Kasumi-1 (cell line): ENCODE measurements around the gene CCDC88C.

ENCODE experiments used
- DNase-seq, 2 experiments: peaks; one replicate each; lab custom pipeline; 2025; lab: John Stamatoyannopoulos, UW

CCDC88C gene

GRCh38 chr14:91326514-91327249 lies 90.9 kb downstream of the CCDC88C start:
- DNase-seq = no peak

- DNase-seq = no peak
These were observed 92.7 kb downstream of the CCDC88C start for GRCh38 chr14:91324606-91325575.

- peak; percentile 81 to 88 for DNase-seq
These were observed 93.7 kb downstream of the CCDC88C start for GRCh38 chr14:91323671-91324605.

GRCh38 chr14:91323031-91323430 lies 94.6 kb downstream of the CCDC88C start:
- DNase-seq = no peak

GRCh38 chr14:91322623-91323022 lies 95.0 kb downstream of the CCDC88C start:
- DNase-seq = no peak

GRCh38 chr14:91321131-91321530 lies 96.5 kb downstream of the CCDC88C start:
- DNase-seq = no peak

- DNase-seq = no peak
These were observed 97.4 kb downstream of the CCDC88C start for GRCh38 chr14:91320266-91320665.

GRCh38 chr14:91318911-91319310 lies 98.7 kb downstream of the CCDC88C start:
- DNase-seq = no peak

- DNase-seq = peak; percentile 86 to 88
These were observed 100.0 kb downstream of the CCDC88C start for GRCh38 chr14:91317381-91318308.

GRCh38 chr14:91316761-91317160 lies 100.9 kb downstream of the CCDC88C start:
- no peak for DNase-seq

- DNase-seq = peak; percentile 77 to 80
These were observed 101.8 kb downstream of the CCDC88C start for GRCh38 chr14:91315844-91316267.

- DNase-seq = no peak
These were observed 103.8 kb downstream of the CCDC88C start for GRCh38 chr14:91313852-91314251.

GRCh38 chr14:91313154-91313850 lies 104.3 kb downstream of the CCDC88C start:
- no peak for DNase-seq

GRCh38 chr14:91311284-91311662 lies 106.3 kb downstream of the CCDC88C start:
- DNase-seq = no peak

GRCh38 chr14:91310606-91311283 lies 106.9 kb downstream of the CCDC88C start:
- no peak for DNase-seq

GRCh38 chr14:91309756-91310280 lies 107.8 kb downstream of the CCDC88C start:
- DNase-seq = no peak

GRCh38 chr14:91308337-91308736 lies 109.3 kb downstream of the CCDC88C start:
- no peak for DNase-seq

GRCh38 chr14:91307652-91308051 lies 110.0 kb downstream of the CCDC88C start:
- DNase-seq = no peak

GRCh38 chr14:91307046-91307445 lies 110.6 kb downstream of the CCDC88C start:
- DNase-seq = no peak
